NT2/D1 (cell line): ENCODE results near the gene XRN1.
A peak's percentile ranks its signal among the peaks of the same experiment; 100 is the strongest.

Experiments used
- DNase-seq: peaks from one replicate; pipeline ENCODE4 v3.0.0-alpha.2; 2011; ENCODE audit warnings: low read depth, low spot score
- H3K27me3 ChIP-seq: 2 replicates; pipeline ENCODE4 v1.6.0; 2011; ENCODE audit warnings: mild to moderate bottlenecking; ENCODE audit not compliant: insufficient read length, insufficient read depth
- H3K36me3 ChIP-seq: 2 replicates; pipeline ENCODE4 v1.6.1; 2011; ENCODE audit warnings: mild to moderate bottlenecking, low read length, mixed read lengths; ENCODE audit not compliant: insufficient read depth, insufficient read length
- H3K4me1 ChIP-seq: 2 replicates; pipeline ENCODE4 v1.5.1; 2011; ENCODE audit not compliant: insufficient read depth, insufficient read length
- H3K4me3 ChIP-seq: 2 replicates; pipeline ENCODE4 v1.5.1; 2011; ENCODE audit warnings: low read depth; ENCODE audit not compliant: insufficient read length
- H3K9ac ChIP-seq: 2 replicates; pipeline ENCODE4 v1.6.0; 2011; ENCODE audit warnings: low read depth; ENCODE audit not compliant: insufficient read length
- H3K9me3 ChIP-seq: 2 replicates; pipeline ENCODE4 v1.5.1; 2011; ENCODE audit warnings: mild to moderate bottlenecking, low read length; ENCODE audit not compliant: insufficient read depth
- SUZ12 ChIP-seq: IDR thresholded peaks from 2 replicates; pipeline ENCODE4 v1.6.1; 2011; ENCODE audit not compliant: insufficient read length, insufficient read depth; ENCODE audit errors: extremely low read depth
- YY1 ChIP-seq: IDR thresholded peaks from 2 replicates; pipeline ENCODE4 v1.6.1; 2011; ENCODE audit not compliant: insufficient read length, insufficient read depth
- ZNF274 ChIP-seq: IDR thresholded peaks from 2 replicates; pipeline ENCODE4 v1.6.1; 2011; ENCODE audit warnings: mild to moderate bottlenecking, low read depth, low read length

The XRN1 gene

DNA sequence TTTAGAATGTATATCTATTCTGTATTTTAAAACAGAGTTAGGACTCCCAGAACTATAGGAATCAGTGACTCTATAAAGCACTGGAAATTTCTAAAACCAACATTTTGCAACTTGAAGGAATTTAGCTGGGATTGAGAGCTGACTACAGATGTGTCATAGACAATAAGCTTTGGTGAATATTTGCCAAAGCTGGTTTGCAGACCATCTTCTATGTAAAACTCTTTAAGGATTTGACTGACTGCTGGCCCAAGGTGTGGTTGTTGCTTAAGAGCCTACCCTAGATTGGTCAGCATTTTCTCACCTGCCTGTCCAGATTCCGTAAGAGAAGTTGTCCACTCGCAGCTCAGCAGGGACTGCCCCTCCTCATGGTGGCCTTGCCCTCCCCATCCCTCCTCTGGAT lies 149.2 kb downstream of the XRN1 start:
- no peaks in the 10 kb centered on the region for H3K36me3 ChIP-seq
- H3K4me1 ChIP-seq, result no peaks in the 10 kb centered on the region
- TF ChIP-seq ZNF274, result no peak
- TF ChIP-seq YY1, result no peak
- no peak for TF ChIP-seq SUZ12
- DNase-seq, result no peak
- H3K9ac ChIP-seq, result no peak overlapping the region
- no peak overlapping the region for H3K4me3 ChIP-seq
- no peaks in the 10 kb centered on the region for H3K27me3 ChIP-seq
- H3K9me3 ChIP-seq, result peaks cover 3% of the 10 kb centered on the region; the same call in 1 of the 2 replicates

DNA sequence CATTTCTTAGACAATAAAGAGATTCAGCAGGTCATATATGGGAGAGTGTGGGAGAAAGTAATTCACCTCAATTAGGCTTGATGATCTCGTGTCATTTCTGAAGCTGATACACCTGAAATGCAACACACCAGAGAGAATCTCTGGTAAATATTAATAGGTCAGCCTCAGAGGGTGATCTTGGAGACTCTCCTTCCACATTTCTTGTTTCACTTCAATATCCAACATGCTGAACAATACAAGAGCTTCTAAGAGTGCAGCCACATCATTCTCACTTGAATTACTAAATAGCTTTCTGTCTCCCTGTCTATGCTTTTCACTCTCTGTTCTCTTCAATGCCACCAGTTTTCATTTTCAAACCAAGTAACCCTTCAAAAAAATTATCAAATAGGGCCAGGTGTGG lies 151.3 kb downstream of the XRN1 start:
- H3K9me3 ChIP-seq, result no peaks in the 10 kb centered on the region; the same call in 1 of the 2 replicates
- no peak overlapping the region for H3K4me3 ChIP-seq
- no peaks in the 10 kb centered on the region for H3K4me1 ChIP-seq
- H3K27me3 ChIP-seq, result no peaks in the 10 kb centered on the region
- DNase-seq, result no peak
- no peak overlapping the region for H3K9ac ChIP-seq
- no peaks in the 10 kb centered on the region for H3K36me3 ChIP-seq
- no peak for TF ChIP-seq YY1
- TF ChIP-seq ZNF274, result no peak
- TF ChIP-seq SUZ12, result no peak

DNA sequence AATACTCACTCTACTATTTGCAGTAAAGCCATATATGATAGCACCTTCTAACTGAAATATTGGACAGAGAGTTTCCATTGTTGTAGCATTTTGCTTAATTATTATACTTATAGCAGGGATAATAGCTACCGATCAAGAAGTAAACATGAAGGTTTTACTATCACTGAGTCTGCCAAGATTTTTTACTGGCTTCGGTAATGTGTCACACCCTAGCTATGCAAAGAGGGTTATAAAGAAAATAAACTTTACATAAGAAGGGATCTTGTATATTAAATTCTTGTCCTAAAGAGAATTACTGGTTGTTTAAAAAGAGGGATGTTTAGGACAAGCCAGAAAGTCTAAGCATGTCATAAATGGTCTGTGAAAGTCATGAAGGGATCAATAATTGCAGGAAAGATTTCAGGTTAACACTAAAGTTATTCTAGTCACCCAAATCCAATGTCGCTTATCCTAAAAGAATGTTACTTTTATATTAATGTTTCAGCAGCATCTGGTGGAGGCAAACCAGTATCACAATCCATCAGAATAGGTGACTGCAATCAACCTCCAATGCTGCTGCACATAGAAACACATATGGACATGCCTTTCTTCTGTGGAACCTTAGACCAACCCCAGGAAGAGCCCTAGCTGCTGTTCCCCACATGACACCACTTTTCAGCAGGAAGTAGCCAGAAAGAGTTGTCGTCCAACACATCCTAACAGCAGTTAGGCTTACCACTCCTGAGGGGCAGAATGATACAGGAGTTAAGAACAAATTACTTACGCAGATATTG lies 159.8 kb downstream of the XRN1 start:
- no peak overlapping the region for H3K4me3 ChIP-seq
- DNase-seq, result peak; percentile 6
- H3K36me3 ChIP-seq, result no peaks in the 10 kb centered on the region
- H3K9me3 ChIP-seq, result peaks cover 58% of the 10 kb centered on the region
- no peak overlapping the region for H3K9ac ChIP-seq
- H3K4me1 ChIP-seq, result no peaks in the 10 kb centered on the region
- no peak for TF ChIP-seq SUZ12
- TF ChIP-seq ZNF274, result no peak
- TF ChIP-seq YY1, result no peak
- H3K27me3 ChIP-seq, result no peaks in the 10 kb centered on the region

- Histone ChIP-seq H3K4me3 (no peak overlapping the region), H3K9me3 (peaks cover 56% of the 10 kb centered on the region), H3K36me3 (no peaks in the 10 kb centered on the region), H3K4me1 (no peaks in the 10 kb centered on the region), H3K27me3 (no peaks in the 10 kb centered on the region), H3K9ac (no peak overlapping the region)
- DNase-seq, result peak; percentile 1
- TF ChIP-seq YY1, result no peak
- no peak for TF ChIP-seq ZNF274
- no peak for TF ChIP-seq SUZ12
Measured at GRCh38 chr3:142285083-142285517, 162.7 kb downstream of the XRN1 start.

GRCh38 chr3:142282503-142282902 lies 165.3 kb downstream of the XRN1 start:
- H3K9ac ChIP-seq, result no peak overlapping the region
- no peak for DNase-seq

GRCh38 chr3:142281474-142281873 lies 166.4 kb downstream of the XRN1 start:
- Histone ChIP-seq H3K4me3 (no peak overlapping the region), H3K9me3 (peaks cover 31% of the 10 kb centered on the region), H3K9ac (no peak overlapping the region), H3K27me3 (no peaks in the 10 kb centered on the region), H3K4me1 (no peaks in the 10 kb centered on the region), H3K36me3 (no peaks in the 10 kb centered on the region)
- no peak for DNase-seq
- no peak for TF ChIP-seq ZNF274
- TF ChIP-seq YY1, result no peak

More at GRCh38 chr3:142282503-142282902, 165.3 kb downstream of the XRN1 start:
- Histone ChIP-seq H3K9me3 (peaks cover 41% of the 10 kb centered on the region), H3K4me3 (no peak overlapping the region), H3K4me1 (no peaks in the 10 kb centered on the region), H3K36me3 (no peaks in the 10 kb centered on the region), H3K27me3 (no peaks in the 10 kb centered on the region)
- no peak for TF ChIP-seq ZNF274
- TF ChIP-seq YY1, result no peak
- no peak for TF ChIP-seq SUZ12

DNA sequence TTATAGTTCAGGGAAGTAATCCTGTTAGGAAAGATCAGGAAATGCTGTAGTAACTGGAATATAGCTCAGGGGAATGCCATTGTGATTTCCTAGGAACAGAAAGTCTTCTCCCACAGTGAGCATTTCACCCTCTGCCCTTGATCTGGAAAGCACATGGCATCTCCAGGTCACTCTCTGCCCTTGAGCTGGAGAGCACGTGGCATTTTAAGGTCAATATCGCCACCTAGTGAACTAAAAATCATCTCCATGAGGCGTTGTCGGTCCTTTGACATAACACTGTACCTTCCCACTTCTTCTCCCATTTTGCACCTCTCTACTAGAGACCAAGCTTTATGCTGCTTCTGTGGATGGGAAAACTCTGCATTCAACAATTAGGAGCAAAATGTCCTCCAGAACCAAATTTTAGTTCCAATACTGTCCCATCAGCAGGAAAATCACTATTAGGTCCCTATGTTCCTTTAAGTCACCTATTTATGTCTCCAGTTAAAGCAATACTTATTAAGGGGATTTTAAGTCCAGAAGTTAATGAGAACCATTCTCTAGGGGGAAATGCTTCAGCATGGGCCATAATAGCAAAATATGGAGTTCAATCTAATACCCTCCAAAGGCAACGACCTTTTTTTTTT lies 167.8 kb downstream of the XRN1 start:
- no peaks in the 10 kb centered on the region for H3K36me3 ChIP-seq
- H3K9me3 ChIP-seq, result peaks cover 19% of the 10 kb centered on the region; the same call in 1 of the 2 replicates
- H3K4me1 ChIP-seq, result no peaks in the 10 kb centered on the region
- H3K4me3 ChIP-seq, result no peak overlapping the region
- H3K9ac ChIP-seq, result no peak overlapping the region
- no peaks in the 10 kb centered on the region for H3K27me3 ChIP-seq
- TF ChIP-seq ZNF274 (no peak), SUZ12 (no peak), YY1 (no peak)
- DNase-seq, result peak; percentile 72
